Activated CD4-positive, alpha-beta memory T cell treated with anti-CD3 and anti-CD28 coated beads for 36 hours (primary cell): ENCODE measurements around the gene PAX5. TPM values are rescaled to one million over a fixed set of nuclear protein-coding genes. Genes with fewer than 3 reads are reported as not detected.

Source experiments
- CTCF ChIA-PET: fragments of 350-600 bp; sonication (Branson Sonifier 250); formaldehyde crosslinking; loops from one replicate; lab custom pipeline; 2021; ENCODE audit warnings: antibody characterized with exemption, inconsistent platforms; lab: Charles Lee
- POLR2A ChIA-PET: fragments of 350-600 bp; sonication (Branson Sonifier 250); formaldehyde crosslinking; loops from one replicate; lab custom pipeline; 2021; ENCODE audit warnings: antibody characterized with exemption; lab: Charles Lee
- DNase-seq: peaks from one replicate; pipeline ENCODE4 v3.0.0-alpha.2; 2020
- H3K27ac Mint-ChIP-seq: one replicate; pipeline ENCODE4 v1.8.0; 2021; ENCODE audit warnings: mixed read lengths
- H3K27me3 Mint-ChIP-seq: one replicate; pipeline ENCODE4 v1.8.0; 2021; ENCODE audit warnings: mixed read lengths
- H3K36me3 Mint-ChIP-seq: one replicate; pipeline ENCODE4 v1.8.0; 2021; ENCODE audit warnings: mixed read lengths
- H3K4me1 Mint-ChIP-seq: one replicate; pipeline ENCODE4 v1.8.0; 2021; ENCODE audit warnings: low read depth, mixed read lengths
- H3K4me3 Mint-ChIP-seq: one replicate; pipeline ENCODE4 v1.8.0; 2021; ENCODE audit warnings: mild to moderate bottlenecking, mixed read lengths
- H3K9me3 Mint-ChIP-seq: one replicate; pipeline ENCODE4 v1.8.0; 2021; ENCODE audit warnings: mixed read lengths
- intact Hi-C: fragments of 100-400 bp; cut with micrococcal nuclease; formaldehyde crosslinking; loops from one replicate; pipeline ENCODE4 v1.15.1; 2023
- total RNA-seq, 2 experiments: library from RNA; stranded (reverse); gene quantifications; one replicate each; pipeline ENCODE4 v1.2.3, GENCODE V29; 2021

PAX5 gene
- total RNA-seq, 2 experiments from 2014 or later = 0.12 to 0.15 TPM

- ChIA-PET CTCF (interaction anchor here (2.2 kb wide), 1 partner anchor 18 kb away, joined by 12 read pairs; no protein-coding TSS in a partner anchor), POLR2A (no interaction called here)
- intact Hi-C loops = no loop called here
- Mint-ChIP-seq H3K27ac (no peak overlapping the region), H3K36me3 (no peaks in the 10 kb centered on the region), H3K4me1 (no peaks in the 10 kb centered on the region), H3K27me3 (peaks cover 2% of the 10 kb centered on the region), H3K4me3 (no peak overlapping the region), H3K9me3 (no peaks in the 10 kb centered on the region)
- no peak for DNase-seq
Measured at GRCh38 chr9:36891341-36891811, 142.7 kb downstream of the PAX5 start.

GRCh38 chr9:36889844-36890243 lies 144.2 kb downstream of the PAX5 start:
- Mint-ChIP-seq H3K9me3 (no peaks in the 10 kb centered on the region), H3K27me3 (peaks cover 4% of the 10 kb centered on the region), H3K27ac (no peak overlapping the region), H3K4me3 (no peak overlapping the region), H3K36me3 (no peaks in the 10 kb centered on the region), H3K4me1 (no peaks in the 10 kb centered on the region)
- intact Hi-C loops = no loop called here
- no peak for DNase-seq
- ChIA-PET POLR2A (no interaction called here), CTCF (no interaction called here)

- H3K4me1 Mint-ChIP-seq = no peaks in the 10 kb centered on the region
- no peak for DNase-seq
- intact Hi-C loops = no loop called here
- ChIA-PET POLR2A (no interaction called here), CTCF (interaction anchor here (2.2 kb wide), 1 partner anchor 15 kb away, joined by 8 read pairs; no protein-coding TSS in a partner anchor)
- no peaks in the 10 kb centered on the region for H3K36me3 Mint-ChIP-seq
- no peaks in the 10 kb centered on the region for H3K9me3 Mint-ChIP-seq
- no peak overlapping the region for H3K4me3 Mint-ChIP-seq
- H3K27me3 Mint-ChIP-seq = peaks cover 4% of the 10 kb centered on the region
- H3K27ac Mint-ChIP-seq = no peak overlapping the region
Measured at GRCh38 chr9:36888551-36888950, 145.5 kb downstream of the PAX5 start.

- no peaks in the 10 kb centered on the region for H3K4me1 Mint-ChIP-seq
- POLR2A ChIA-PET = no interaction called here
- CTCF ChIA-PET = interaction anchor here (1.0 to 1.8 kb wide), 2 partner anchors 11 to 16 kb away, joined by 3 to 15 read pairs; no protein-coding TSS in a partner anchor
- DNase-seq = no peak
- H3K4me3 Mint-ChIP-seq = no peak overlapping the region
- H3K36me3 Mint-ChIP-seq = no peaks in the 10 kb centered on the region
- intact Hi-C loops = no loop called here
- no peaks in the 10 kb centered on the region for H3K9me3 Mint-ChIP-seq
- peaks cover 6% of the 10 kb centered on the region for H3K27me3 Mint-ChIP-seq
- H3K27ac Mint-ChIP-seq = no peak overlapping the region
Measured at GRCh38 chr9:36884721-36885120, 149.3 kb downstream of the PAX5 start.

- DNase-seq = no peak
- no peak overlapping the region for H3K4me3 Mint-ChIP-seq
- H3K27me3 Mint-ChIP-seq = peaks cover 5% of the 10 kb centered on the region
- CTCF ChIA-PET = interaction anchor here (1.4 kb wide), 1 partner anchor 9 kb away, joined by 7 read pairs; no protein-coding TSS in a partner anchor
- intact Hi-C loops = no loop called here
- H3K36me3 Mint-ChIP-seq = no peaks in the 10 kb centered on the region
- POLR2A ChIA-PET = no interaction called here
- no peak overlapping the region for H3K27ac Mint-ChIP-seq
- H3K9me3 Mint-ChIP-seq = no peaks in the 10 kb centered on the region
- H3K4me1 Mint-ChIP-seq = no peaks in the 10 kb centered on the region
Measured at GRCh38 chr9:36882594-36882993, 151.5 kb downstream of the PAX5 start.

GRCh38 chr9:36881743-36882441 lies 152.2 kb downstream of the PAX5 start:
- ChIA-PET CTCF (interaction anchor here (1.4 kb wide), 1 partner anchor 9 kb away, joined by 7 read pairs; no protein-coding TSS in a partner anchor), POLR2A (interaction anchor here (0.6 kb wide), 1 partner anchor 218 kb away, joined by 3 read pairs; no protein-coding TSS in a partner anchor)
- DNase-seq = no peak
- intact Hi-C loops = no loop called here
- Mint-ChIP-seq H3K4me1 (no peaks in the 10 kb centered on the region), H3K4me3 (no peak overlapping the region), H3K9me3 (no peaks in the 10 kb centered on the region), H3K27ac (no peak overlapping the region), H3K36me3 (no peaks in the 10 kb centered on the region), H3K27me3 (peaks cover 5% of the 10 kb centered on the region)

GRCh38 chr9:36881316-36881715 lies 152.8 kb downstream of the PAX5 start:
- no peaks in the 10 kb centered on the region for H3K9me3 Mint-ChIP-seq
- no peaks in the 10 kb centered on the region for H3K36me3 Mint-ChIP-seq
- no peak overlapping the region for H3K27ac Mint-ChIP-seq
- POLR2A ChIA-PET = no interaction called here
- intact Hi-C loops = no loop called here
- H3K27me3 Mint-ChIP-seq = peaks cover 5% of the 10 kb centered on the region
- CTCF ChIA-PET = no interaction called here
- no peak overlapping the region for H3K4me3 Mint-ChIP-seq
- DNase-seq = no peak
- no peaks in the 10 kb centered on the region for H3K4me1 Mint-ChIP-seq

GRCh38 chr9:36880075-36880474 lies 154.0 kb downstream of the PAX5 start:
- Mint-ChIP-seq H3K9me3 (no peaks in the 10 kb centered on the region), H3K27me3 (peaks cover 2% of the 10 kb centered on the region), H3K4me1 (no peaks in the 10 kb centered on the region), H3K36me3 (no peaks in the 10 kb centered on the region), H3K27ac (no peak overlapping the region), H3K4me3 (no peak overlapping the region)
- ChIA-PET CTCF (no interaction called here), POLR2A (no interaction called here)
- intact Hi-C loops = no loop called here
- no peak for DNase-seq

- Mint-ChIP-seq H3K4me1 (no peaks in the 10 kb centered on the region), H3K36me3 (no peaks in the 10 kb centered on the region), H3K4me3 (no peak overlapping the region), H3K27ac (no peak overlapping the region), H3K9me3 (no peaks in the 10 kb centered on the region), H3K27me3 (peaks cover 2% of the 10 kb centered on the region)
- ChIA-PET CTCF (interaction anchor here (0.6 kb wide), 1 partner anchor 32 kb away, joined by 3 read pairs; no protein-coding TSS in a partner anchor), POLR2A (no interaction called here)
- DNase-seq = peak; percentile 55
- intact Hi-C loops = loop anchor here (10.0 kb wide), 1 partner anchor 426 kb away; no protein-coding TSS in a partner anchor
Measured at GRCh38 chr9:36878986-36879982, 154.8 kb downstream of the PAX5 start.

- Mint-ChIP-seq H3K27ac (no peak overlapping the region), H3K27me3 (no peaks in the 10 kb centered on the region), H3K4me3 (no peak overlapping the region), H3K36me3 (no peaks in the 10 kb centered on the region), H3K9me3 (no peaks in the 10 kb centered on the region), H3K4me1 (no peaks in the 10 kb centered on the region)
- ChIA-PET CTCF (interaction anchor here (6.1 kb wide), 1 partner anchor 114 kb away, joined by 138 read pairs; no protein-coding TSS in a partner anchor), POLR2A (no interaction called here)
- DNase-seq = no peak
- intact Hi-C loops = loop anchor here (10.0 kb wide), 1 partner anchor 428 kb away; no protein-coding TSS in a partner anchor
Measured at GRCh38 chr9:36877239-36877638, 156.8 kb downstream of the PAX5 start.

- Mint-ChIP-seq H3K4me3 (no peak overlapping the region), H3K4me1 (no peaks in the 10 kb centered on the region), H3K27me3 (no peaks in the 10 kb centered on the region), H3K27ac (no peak overlapping the region), H3K9me3 (no peaks in the 10 kb centered on the region), H3K36me3 (no peaks in the 10 kb centered on the region)
- CTCF ChIA-PET = interaction anchor here (0.7 to 6.1 kb wide), 4 partner anchors 13 to 554 kb away, joined by 3 to 138 read pairs (median 20); no protein-coding TSS in a partner anchor
- intact Hi-C loops = loop anchor here (10.0 kb wide), 1 partner anchor 429 kb away; no protein-coding TSS in a partner anchor
- DNase-seq = no peak
- POLR2A ChIA-PET = no interaction called here
Measured at GRCh38 chr9:36876056-36876455, 158.0 kb downstream of the PAX5 start.
